ENCODE data around the gene DHX16.

The DHX16 gene

DNA sequence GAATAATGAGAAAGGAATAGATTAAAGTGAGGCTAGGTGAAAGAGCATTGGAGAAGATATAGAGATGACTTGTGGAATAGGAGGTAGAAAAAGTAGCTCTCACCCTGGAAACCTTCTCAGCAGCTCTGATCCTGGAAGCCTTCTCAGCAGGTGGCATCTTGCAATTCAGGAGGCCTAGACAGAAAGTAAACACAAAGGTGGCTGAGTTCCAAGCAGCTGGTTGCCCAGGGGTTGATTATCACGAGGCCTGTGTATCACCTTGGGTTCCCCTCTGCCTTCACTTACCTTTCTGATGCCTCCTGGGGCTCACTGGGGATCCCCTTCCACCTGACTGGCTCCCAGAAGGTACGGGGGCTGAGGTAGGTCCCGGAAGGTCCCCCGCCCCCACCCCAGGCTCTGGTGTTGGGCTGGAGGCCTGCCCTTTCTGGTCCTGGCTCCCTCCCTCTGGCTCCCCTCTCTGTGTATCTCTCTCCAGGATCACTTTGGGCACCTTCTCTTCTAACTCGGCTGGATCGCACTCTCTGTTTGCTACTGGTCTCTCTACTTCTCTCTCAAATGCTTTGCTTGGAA is 34.6 kb upstream of the DHX16 start:
- H3K4me3 ChIP-seq = no peak overlapping the region
- no peak for TF ChIP-seq CTCF (IDR thresholded peaks at IDR 0.05)
- peak; percentile 49 for DNase-seq (ENCODE audit: low spot score)
- H3K27ac ChIP-seq = no peak overlapping the region

- TF ChIP-seq CTCF (IDR thresholded peaks at IDR 0.05) = no peak
- peak; percentile 49 for DNase-seq (ENCODE audit: low spot score)
- no peak overlapping the region for H3K4me3 ChIP-seq
- H3K27ac ChIP-seq = no peak overlapping the region
These were observed 32.8 kb upstream of the DHX16 start for GRCh38 chr6:30705620-30706019.

DNA sequence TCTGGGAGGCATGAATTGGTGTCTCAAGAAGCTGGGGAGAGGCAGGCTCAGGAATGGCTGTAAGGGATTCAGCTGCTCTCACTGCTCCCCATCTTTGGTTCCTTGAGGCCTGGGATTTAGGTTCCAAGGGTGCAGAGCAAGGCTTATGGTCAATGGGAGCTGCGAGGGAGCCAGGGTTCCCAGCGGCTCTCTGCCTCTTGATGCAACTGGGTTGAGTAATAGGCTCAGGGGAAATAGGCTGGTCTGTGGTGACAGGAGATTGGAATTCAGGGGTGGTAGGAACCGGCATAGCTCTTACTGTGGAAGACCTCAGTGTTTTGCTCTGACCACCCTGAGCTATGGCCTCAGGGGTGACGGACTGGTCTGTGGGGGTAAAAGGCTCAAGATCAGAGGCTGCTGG is 31.0 kb upstream of the DHX16 start:
- H3K4me3 ChIP-seq = no peak overlapping the region
- DNase-seq (ENCODE audit: low spot score) = no peak
- no peak for TF ChIP-seq CTCF (IDR thresholded peaks at IDR 0.05)
- no peak overlapping the region for H3K27ac ChIP-seq

- no peak for DNase-seq (ENCODE audit: low spot score)
- no peak overlapping the region for H3K27ac ChIP-seq
- TF ChIP-seq CTCF (IDR thresholded peaks at IDR 0.05) = no peak
- H3K4me3 ChIP-seq = no peak overlapping the region
These were observed 30.2 kb upstream of the DHX16 start for GRCh38 chr6:30703011-30703410.

- no peak for TF ChIP-seq CTCF (IDR thresholded peaks at IDR 0.05)
- no peak overlapping the region for H3K27ac ChIP-seq
- no peak overlapping the region for H3K4me3 ChIP-seq
- no peak for DNase-seq (ENCODE audit: low spot score)
These were observed 27.5 kb upstream of the DHX16 start for GRCh38 chr6:30700340-30700739.

DNA sequence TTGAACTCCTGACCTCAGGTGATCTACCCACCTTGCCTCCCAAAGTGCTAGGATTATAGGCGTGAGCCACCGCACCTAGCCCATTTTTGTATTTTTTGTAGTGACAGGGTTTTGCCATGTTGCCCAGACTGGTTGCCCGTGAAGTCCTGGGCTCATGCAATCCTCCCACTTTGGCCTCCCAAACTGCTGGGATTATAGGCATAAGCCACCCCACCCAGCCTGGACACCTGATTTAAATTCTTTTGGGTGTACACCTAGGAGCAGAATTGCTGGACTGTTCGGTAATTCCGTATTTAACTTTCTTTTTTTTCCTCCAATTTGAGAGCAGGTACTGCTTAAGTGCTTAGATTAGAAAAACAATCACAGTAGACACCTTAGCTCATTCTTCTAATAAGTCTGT is 23.6 kb upstream of the DHX16 start:
- Histone ChIP-seq H3K27ac (no peak overlapping the region), H3K4me3 (no peak overlapping the region)
- DNase-seq (ENCODE audit: low spot score) = no peak
- no peak for TF ChIP-seq CTCF (IDR thresholded peaks at IDR 0.05)

GRCh38 chr6:30691208-30691847 is 18.5 kb upstream of the DHX16 start:
- DNase-seq (ENCODE audit: low spot score) = no peak
- peak overlapping the region; percentile 81 for H3K4me3 ChIP-seq
- peak overlapping the region; percentile 95 to 100 for H3K27ac ChIP-seq
- TF ChIP-seq CTCF (IDR thresholded peaks at IDR 0.05) = no peak

All from coronary artery (tissue), 2 donors.